Stimulated activated CD4-positive, alpha-beta T cell treated with anti-CD3 and anti-CD28 coated beads, Interleukin-4, amount 100 ng/mL, for 1 hour (primary cell): ENCODE data around the gene CPM.
A peak's percentile ranks its signal among the peaks of the same experiment; 100 is the strongest.
"Not testable (repeated sequence)": the region's sequence is repeated elsewhere in the genome, so short reads cannot be mapped to it uniquely, and the experiment has no call there.

ENCODE experiments used
- DNase-seq: peaks from one replicate; pipeline ENCODE4 v3.0.0-alpha.2; 2020

CPM gene

GRCh38 chr12:68823696-68824095 lies 109.3 kb downstream of the CPM start:
- DNase-seq = no peak

GRCh38 chr12:68821357-68822188 lies 111.4 kb downstream of the CPM start:
- DNase-seq = no peak

GRCh38 chr12:68819481-68819880 lies 113.5 kb downstream of the CPM start:
- DNase-seq = not testable (repeated sequence)

GRCh38 chr12:68815928-68816800 lies 116.8 kb downstream of the CPM start:
- no peak for DNase-seq

GRCh38 chr12:68815232-68815927 lies 117.6 kb downstream of the CPM start:
- no peak for DNase-seq

DNA sequence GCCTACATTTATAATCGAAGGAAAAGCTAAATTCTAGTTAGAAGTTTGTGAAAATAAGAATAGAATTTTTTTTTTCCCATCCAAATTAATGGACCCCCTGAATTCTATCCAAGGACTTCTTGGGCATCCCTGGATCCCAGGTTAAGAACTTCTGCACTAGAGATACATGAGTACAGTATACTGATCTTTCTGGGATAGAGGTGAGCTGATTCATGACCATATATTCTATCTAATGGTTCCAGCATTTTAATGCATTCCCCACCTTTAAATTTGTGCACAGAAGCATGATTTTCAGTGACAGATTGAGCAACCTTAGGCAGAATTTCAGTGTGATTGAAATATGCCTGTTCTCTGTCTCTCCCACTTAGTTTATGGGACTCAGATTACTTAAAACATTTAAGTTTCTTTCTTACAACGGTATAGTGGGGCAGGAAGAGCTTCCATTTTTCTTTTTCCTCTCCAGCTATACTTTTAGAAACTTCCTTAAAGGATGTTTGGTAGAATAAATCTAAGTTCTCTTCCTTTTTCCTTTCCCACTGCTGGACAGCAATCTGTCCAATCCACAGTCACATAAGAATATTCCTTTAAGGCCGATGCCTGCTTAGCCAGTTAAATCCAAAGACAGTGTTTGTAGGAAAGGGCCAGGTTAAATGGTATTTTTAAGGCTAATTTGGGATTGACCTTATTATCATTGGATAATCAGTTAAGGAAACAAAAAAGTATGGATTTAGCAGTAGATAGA lies 118.3 kb downstream of the CPM start:
- no peak for DNase-seq

DNA sequence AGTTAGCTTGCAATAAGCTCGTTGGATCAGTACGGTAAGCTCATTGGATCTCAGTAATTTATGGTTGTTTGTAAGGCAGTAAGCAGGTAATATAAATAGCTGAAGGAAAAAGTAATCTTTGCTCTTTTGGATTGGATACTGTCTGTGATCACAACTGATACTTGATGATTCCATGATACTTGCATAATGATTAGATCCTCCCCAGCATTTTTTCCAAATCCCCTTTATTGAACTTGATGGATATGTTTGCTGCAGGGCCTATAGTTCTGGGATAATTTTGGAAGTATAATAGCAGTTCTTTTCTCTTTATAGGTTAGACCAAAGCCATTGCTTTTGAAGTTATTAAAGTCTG lies 119.8 kb downstream of the CPM start:
- DNase-seq = no peak

DNA sequence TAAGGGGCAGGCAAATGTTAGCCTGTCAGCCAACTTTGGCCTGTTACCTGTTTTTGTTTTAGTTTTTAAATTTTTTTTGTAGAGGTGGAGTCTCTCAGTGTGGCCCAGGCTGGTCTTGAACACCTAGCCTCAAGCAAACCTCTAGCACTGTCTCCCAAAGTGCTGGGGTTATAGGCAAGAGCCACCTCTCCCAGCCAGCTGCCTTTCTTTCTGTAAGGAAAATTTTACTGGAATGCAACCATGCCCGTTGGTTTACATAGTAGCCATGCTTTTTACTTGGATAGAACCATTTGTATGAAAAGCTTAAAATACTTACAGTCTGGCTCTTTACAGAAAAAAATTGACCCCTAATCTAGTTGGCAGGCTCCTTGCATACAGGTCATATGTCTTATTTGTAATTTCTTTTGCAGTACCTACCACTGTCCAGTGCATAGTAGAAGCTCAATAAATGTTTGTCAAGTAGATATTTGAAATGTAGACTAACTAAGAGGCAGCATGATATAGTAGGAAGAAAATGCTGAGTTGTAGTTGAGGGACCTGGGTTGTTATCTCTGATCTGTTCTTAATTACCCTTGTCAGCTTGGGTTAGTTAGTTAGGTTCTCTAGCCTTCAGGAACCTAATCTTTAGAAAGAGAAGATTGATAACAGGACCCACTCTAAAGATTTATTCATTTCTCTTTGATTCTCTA lies 120.3 kb downstream of the CPM start:
- no peak for DNase-seq

- DNase-seq = not testable (repeated sequence)
Measured at GRCh38 chr12:68811573-68811972, 121.4 kb downstream of the CPM start.

GRCh38 chr12:68810027-68810389 lies 123.0 kb downstream of the CPM start:
- DNase-seq = not testable (repeated sequence)

DNA sequence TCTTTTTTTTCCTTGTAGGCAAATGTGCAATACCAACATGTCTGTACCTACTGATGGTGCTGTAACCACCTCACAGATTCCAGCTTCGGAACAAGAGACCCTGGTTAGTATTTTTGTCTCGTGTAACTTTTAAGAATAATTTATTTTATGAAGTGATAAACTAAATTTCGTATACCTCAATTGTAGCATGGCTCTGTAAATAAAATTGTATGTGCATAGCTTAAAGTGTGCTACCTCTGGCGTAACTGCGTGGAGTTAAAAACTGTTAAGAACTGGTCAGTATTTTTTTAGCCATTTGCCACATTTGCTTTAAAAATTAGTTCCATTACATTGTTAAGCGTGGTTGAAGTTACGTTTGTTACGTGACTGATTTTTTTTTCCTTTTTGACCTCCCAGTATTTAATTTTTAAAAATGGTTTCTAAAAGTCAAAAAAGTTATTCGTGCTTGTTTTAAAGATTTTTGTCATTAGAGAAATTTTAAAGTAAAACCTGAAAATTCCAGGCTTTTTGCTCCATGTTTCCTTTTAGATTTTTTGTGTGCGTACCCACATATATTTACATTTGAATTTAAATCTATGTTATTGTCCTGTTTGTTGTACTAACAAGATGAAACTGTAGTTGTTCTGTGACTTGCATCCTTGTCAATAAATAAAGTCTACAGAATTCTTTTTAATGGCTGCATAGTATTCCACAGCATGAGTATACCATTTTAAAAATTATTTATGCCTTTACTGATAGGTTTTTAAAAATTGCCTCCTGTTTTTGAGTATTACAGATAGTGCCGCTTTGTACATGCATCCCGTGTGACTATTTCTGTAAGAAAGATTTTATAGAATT lies 123.6 kb downstream of the CPM start:
- no peak for DNase-seq

- peak; percentile 51 for DNase-seq
Measured at GRCh38 chr12:68808388-68809189, 124.4 kb downstream of the CPM start.

DNA sequence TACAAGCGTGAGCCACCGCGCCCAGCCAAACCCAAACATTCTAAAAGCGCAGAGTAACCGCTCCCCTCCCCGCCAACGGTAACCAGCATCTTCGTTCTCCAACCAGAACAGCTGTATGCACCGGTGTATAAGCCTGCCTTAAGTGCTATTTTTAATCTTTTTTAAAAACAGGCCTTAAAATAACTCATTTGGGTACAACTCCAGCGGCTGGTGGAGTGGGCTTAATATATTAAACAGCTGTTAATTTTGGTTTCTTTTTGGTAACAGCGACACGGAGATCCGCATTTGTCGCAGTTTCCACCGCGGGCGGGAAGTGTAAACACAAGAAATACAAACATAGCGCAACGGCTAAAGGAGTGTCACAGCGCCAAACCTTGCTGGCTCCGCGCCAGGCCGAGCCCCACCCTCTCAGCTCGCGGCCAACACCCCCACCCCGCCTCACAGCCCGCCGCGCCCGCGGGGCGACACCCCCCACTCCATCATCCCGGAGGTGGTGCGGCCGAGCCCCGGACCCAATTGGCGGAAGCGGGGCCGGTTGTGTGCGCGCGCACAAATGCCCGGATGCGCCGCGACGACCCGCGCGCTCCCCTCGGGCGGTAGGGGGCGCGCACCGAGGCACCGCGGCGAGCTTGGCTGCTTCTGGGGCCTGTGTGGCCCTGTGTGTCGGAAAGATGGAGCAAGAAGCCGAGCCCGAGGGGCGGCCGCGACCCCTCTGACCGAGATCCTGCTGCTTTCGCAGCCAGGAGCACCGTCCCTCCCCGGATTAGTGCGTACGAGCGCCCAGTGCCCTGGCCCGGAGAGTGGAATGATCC lies 125.2 kb downstream of the CPM start, which contains the start of gene MDM2:
Gene MDM2 (plus strand): TSS at position 602 of the 812 bp plus-strand sequence. CDS start 301 bp downstream, outside the sequence.
- DNase-seq = peak; percentile 92

DNA sequence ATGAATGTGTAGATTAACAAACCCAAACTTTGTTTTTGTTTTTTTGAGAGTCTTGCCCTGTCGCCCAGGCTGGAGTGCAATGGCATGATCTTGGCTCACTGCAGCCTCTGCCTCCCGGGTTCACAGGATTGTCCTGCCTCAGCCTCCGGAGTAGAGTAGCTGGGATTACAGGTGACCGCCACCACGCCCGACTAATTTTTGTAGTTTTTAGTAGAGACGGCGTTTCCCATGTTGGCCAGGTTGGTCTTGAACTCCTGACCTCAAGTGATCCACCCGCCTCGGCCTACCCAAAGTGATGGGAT lies 125.7 kb downstream of the CPM start:
- not testable (repeated sequence) for DNase-seq

- DNase-seq = no peak
Measured at GRCh38 chr12:68806488-68807237, 126.3 kb downstream of the CPM start.

DNA sequence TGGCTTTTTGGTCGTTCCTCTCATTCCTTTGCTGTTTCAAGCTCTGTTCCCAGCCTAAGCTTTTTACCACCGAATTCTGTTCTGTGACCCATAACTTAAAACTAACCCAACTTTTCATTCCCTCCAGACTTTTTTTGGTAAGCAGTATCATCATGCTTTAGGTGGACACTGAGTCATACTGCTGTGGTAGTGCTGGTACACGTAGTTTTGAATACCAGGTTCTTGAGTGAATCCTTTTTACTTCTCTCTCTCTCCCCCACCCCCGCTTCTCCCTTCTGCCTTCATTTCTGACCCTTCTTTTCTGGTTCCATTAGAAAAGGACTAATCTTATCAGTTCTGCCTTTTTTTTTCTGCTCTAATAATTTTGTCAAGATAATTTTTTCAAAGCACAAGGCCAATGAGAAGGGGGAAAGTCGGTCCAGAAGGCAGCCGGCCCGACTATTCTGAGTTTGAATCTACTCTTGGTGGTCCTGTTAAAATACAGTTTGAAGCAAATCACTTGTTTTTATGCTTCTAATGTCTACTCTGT lies 127.3 kb downstream of the CPM start:
- no peak for DNase-seq

- DNase-seq = no peak
Measured at GRCh38 chr12:68804657-68805591, 128.0 kb downstream of the CPM start.
